PC-9 (cell line): ENCODE results near the gene GALR2. TPM values are rescaled to one million over a fixed set of nuclear protein-coding genes. Genes with fewer than 3 reads are reported as not detected.

Experiments
- BruUV-seq: library from RNA; stranded (reverse); fragments of 400-500 nt; replicated peaks from 2 replicates; lab custom pipeline; 2021; lab: Mats Ljungman, UMichigan
- CTCF ChIA-PET: fragments of 300-600 bp; sonication (Branson Sonifier 250); formaldehyde crosslinking; loops from one replicate; lab custom pipeline; 2022; ENCODE audit warnings: antibody characterized with exemption; lab: Charles Lee
- POLR2A ChIA-PET: fragments of 300-600 bp; sonication (Branson Sonifier 250); formaldehyde crosslinking; loops from one replicate; lab custom pipeline; 2022; ENCODE audit warnings: antibody characterized with exemption; ENCODE audit not compliant: unreplicated experiment; lab: Charles Lee
- DNase-seq, 2 experiments: peaks; one replicate each; pipeline versions ENCODE4 v3.0.0 to v3.0.0-alpha.2; 2015 to 2022; ENCODE audit warnings: mixed read lengths in 1 of 2
- H2AFZ ChIP-seq: fragments of 200-600 bp; sonication (generic); 2 replicates; pipeline ENCODE4 v1.8.1; 2017; ENCODE audit warnings: antibody characterized with exemption
- H3F3A ChIP-seq: fragments of 200-600 bp; sonication (generic); 2 replicates; pipeline ENCODE4 v1.8.1; 2017; ENCODE audit warnings: antibody characterized with exemption, mild to moderate bottlenecking, low read depth; ENCODE audit not compliant: insufficient read depth
- H3K27ac ChIP-seq: fragments of 200-600 bp; sonication (generic); 2 replicates; pipeline ENCODE4 v1.6.1; 2016; ENCODE audit warnings: mixed run types
- H3K27me3 ChIP-seq: fragments of 200-600 bp; sonication (generic); 2 replicates; pipeline ENCODE4 v1.6.1; 2016; ENCODE audit warnings: low read depth, mixed run types; ENCODE audit not compliant: insufficient read depth
- H3K36me3 ChIP-seq: fragments of 200-600 bp; sonication (generic); 2 replicates; pipeline ENCODE4 v1.6.1; 2016; ENCODE audit warnings: low read depth, mixed run types
- H3K4me1 ChIP-seq: fragments of 200-600 bp; sonication (generic); replicated peaks from 2 replicates; pipeline ENCODE4 v1.6.1; 2016; ENCODE audit warnings: mixed run types; ENCODE audit not compliant: insufficient read depth
- H3K4me2 ChIP-seq: fragments of 200-600 bp; sonication (generic); 2 replicates; pipeline ENCODE4 v1.6.1; 2017; ENCODE audit warnings: mixed run types
- H3K4me3 ChIP-seq: fragments of 200-600 bp; sonication (generic); 2 replicates; pipeline ENCODE4 v1.6.1; 2016; ENCODE audit warnings: mixed run types
- H3K79me2 ChIP-seq: fragments of 200-600 bp; sonication (generic); 2 replicates; pipeline ENCODE4 v1.6.1; 2017; ENCODE audit warnings: low read depth, mixed run types
- H3K9me2 ChIP-seq: fragments of 200-600 bp; sonication (generic); 2 replicates; pipeline ENCODE4 v1.8.1; 2017; ENCODE audit warnings: mild to moderate bottlenecking; ENCODE audit not compliant: insufficient read depth
- H3K9me3 ChIP-seq: fragments of 200-600 bp; sonication (generic); 2 replicates; pipeline ENCODE4 v1.8.1; 2016; ENCODE audit warnings: low read depth; ENCODE audit not compliant: insufficient read depth
- H4K20me1 ChIP-seq: fragments of 200-600 bp; sonication (generic); 2 replicates; pipeline ENCODE4 v1.8.1; 2017; ENCODE audit not compliant: insufficient read depth
- CTCF ChIP-seq: fragments of 200-600 bp; sonication (generic); conservative IDR thresholded peaks from 2 replicates; pipeline ENCODE4 v1.6.1; 2017; ENCODE audit warnings: mixed run types, antibody characterized with exemption, mild to moderate bottlenecking, moderate library complexity
- EZH2 ChIP-seq: fragments of 200-600 bp; sonication (generic); IDR thresholded peaks from 2 replicates; pipeline ENCODE4 v1.8.0; 2017; ENCODE audit warnings: antibody characterized with exemption, low read depth
- intact Hi-C: fragments of 100-400 bp; cut with micrococcal nuclease; formaldehyde crosslinking; loops from one replicate; pipeline ENCODE4 v1.10.0; 2022; ENCODE audit not compliant: unreplicated experiment
- total RNA-seq: library from RNA; stranded (reverse); gene quantifications from 2 replicates; pipeline ENCODE4 v1.2.3, GENCODE V29; 2021

The GALR2 gene
- total RNA-seq, 1 experiment from 2014 or later, result 3.0 TPM

GRCh38 chr17:76032780-76033108 lies 41.8 kb upstream of the GALR2 start:
- H3K9me2 ChIP-seq, result no peaks in the 10 kb centered on the region
- TF ChIP-seq EZH2, result no peak
- no peak for TF ChIP-seq CTCF
- intact Hi-C loops, result no loop called here
- H3K9me3 ChIP-seq, result no peaks in the 10 kb centered on the region
- ChIA-PET POLR2A (no interaction called here), CTCF (interaction anchor here (0.6 kb wide), 1 partner anchor 23 kb away, joined by 3 read pairs; no protein-coding TSS in a partner anchor)
- no peaks in the 10 kb centered on the region for H4K20me1 ChIP-seq
- no peaks in the 10 kb centered on the region for H3K79me2 ChIP-seq
- H3K36me3 ChIP-seq, result no peaks in the 10 kb centered on the region
- H3K4me3 ChIP-seq, result no peak overlapping the region
- no peak overlapping the region for H3K27ac ChIP-seq
- no peak overlapping the region for H2AFZ ChIP-seq
- H3F3A ChIP-seq, result peaks cover 10% of the 10 kb centered on the region; the same call in 1 of the 2 replicates
- H3K27me3 ChIP-seq, result no peaks in the 10 kb centered on the region
- no peak overlapping the region for H3K4me2 ChIP-seq
- no peak for DNase-seq
- no TSS peak for BruUV-seq
- H3K4me1 ChIP-seq, result peaks cover 15% of the 10 kb centered on the region

- H4K20me1 ChIP-seq, result no peaks in the 10 kb centered on the region
- BruUV-seq, result no TSS peak
- H3F3A ChIP-seq, result peaks cover 10% of the 10 kb centered on the region; the same call in 1 of the 2 replicates
- ChIA-PET CTCF (no interaction called here), POLR2A (no interaction called here)
- H3K36me3 ChIP-seq, result no peaks in the 10 kb centered on the region
- H3K4me2 ChIP-seq, result no peak overlapping the region
- H3K4me3 ChIP-seq, result no peak overlapping the region
- H3K9me2 ChIP-seq, result no peaks in the 10 kb centered on the region
- H3K79me2 ChIP-seq, result no peaks in the 10 kb centered on the region
- H3K27me3 ChIP-seq, result no peaks in the 10 kb centered on the region
- no peak overlapping the region for H3K27ac ChIP-seq
- intact Hi-C loops, result no loop called here
- H3K9me3 ChIP-seq, result no peaks in the 10 kb centered on the region
- DNase-seq, result no peak
- peaks cover 13% of the 10 kb centered on the region for H3K4me1 ChIP-seq
- H2AFZ ChIP-seq, result no peak overlapping the region
- TF ChIP-seq CTCF (no peak), EZH2 (no peak)
Measured at GRCh38 chr17:76033139-76033538, 41.4 kb upstream of the GALR2 start.

GRCh38 chr17:76034428-76035350 lies 39.9 kb upstream of the GALR2 start:
- ChIA-PET POLR2A (no interaction called here), CTCF (no interaction called here)
- no peak overlapping the region for H3K4me3 ChIP-seq
- no peak overlapping the region for H3K4me2 ChIP-seq
- no peak for TF ChIP-seq CTCF
- TF ChIP-seq EZH2, result no peak
- H3K4me1 ChIP-seq, result peaks cover 4% of the 10 kb centered on the region
- H3K79me2 ChIP-seq, result no peaks in the 10 kb centered on the region
- H3K9me3 ChIP-seq, result no peaks in the 10 kb centered on the region
- H3K9me2 ChIP-seq, result no peaks in the 10 kb centered on the region
- H3K27me3 ChIP-seq, result no peaks in the 10 kb centered on the region
- no peak overlapping the region for H2AFZ ChIP-seq
- intact Hi-C loops, result no loop called here
- H3F3A ChIP-seq, result peaks cover 10% of the 10 kb centered on the region; the same call in 1 of the 2 replicates
- no TSS peak for BruUV-seq
- DNase-seq, result no peak
- no peaks in the 10 kb centered on the region for H4K20me1 ChIP-seq
- no peak overlapping the region for H3K27ac ChIP-seq
- H3K36me3 ChIP-seq, result peaks cover 7% of the 10 kb centered on the region; the same call in 1 of the 2 replicates
